AG20443 (cell line): ENCODE data around the gene SLC25A26.
A peak's percentile ranks its signal among the peaks of the same experiment; 100 is the strongest.

ENCODE experiments used
- DNase-seq: peaks from one replicate; pipeline ENCODE4 v3.0.0; 2012; ENCODE audit warnings: low spot score, mixed read lengths

SLC25A26 gene

GRCh38 chr3:66396888-66397287, 176.1 kb downstream of the SLC25A26 start:
- no peak for DNase-seq

GRCh38 chr3:66397745-66398144, 176.9 kb downstream of the SLC25A26 start:
- peak; percentile 46 for DNase-seq

- no peak for DNase-seq
These were observed 177.6 kb downstream of the SLC25A26 start for GRCh38 chr3:66398228-66399025.

GRCh38 chr3:66399529-66400232, 178.9 kb downstream of the SLC25A26 start:
- no peak for DNase-seq

GRCh38 chr3:66400411-66401156, 179.8 kb downstream of the SLC25A26 start:
- DNase-seq: no peak

- no peak for DNase-seq
These were observed 180.4 kb downstream of the SLC25A26 start for GRCh38 chr3:66401157-66401550.

- no peak for DNase-seq
These were observed 181.1 kb downstream of the SLC25A26 start for GRCh38 chr3:66401675-66402491.

GRCh38 chr3:66402596-66403290, 181.9 kb downstream of the SLC25A26 start:
- peak; percentile 64 for DNase-seq

- DNase-seq: peak; percentile 43
These were observed 182.7 kb downstream of the SLC25A26 start for GRCh38 chr3:66403323-66403990.

GRCh38 chr3:66404197-66404596, 183.4 kb downstream of the SLC25A26 start:
- DNase-seq: no peak

- no peak for DNase-seq
These were observed 184.3 kb downstream of the SLC25A26 start for GRCh38 chr3:66404903-66405700.

GRCh38 chr3:66405701-66406091, 184.9 kb downstream of the SLC25A26 start:
- peak; percentile 89 for DNase-seq

- no peak for DNase-seq
These were observed 185.4 kb downstream of the SLC25A26 start for GRCh38 chr3:66406163-66406562.

- DNase-seq: no peak
These were observed 186.2 kb downstream of the SLC25A26 start for GRCh38 chr3:66406831-66407610.

GRCh38 chr3:66407611-66408218, 186.9 kb downstream of the SLC25A26 start:
- peak; percentile 88 for DNase-seq

- DNase-seq: no peak
These were observed 189.3 kb downstream of the SLC25A26 start for GRCh38 chr3:66409771-66410754.

- DNase-seq: no peak
These were observed 190.2 kb downstream of the SLC25A26 start for GRCh38 chr3:66410976-66411375.
